ENCODE data around the gene MTA1.

DNA sequence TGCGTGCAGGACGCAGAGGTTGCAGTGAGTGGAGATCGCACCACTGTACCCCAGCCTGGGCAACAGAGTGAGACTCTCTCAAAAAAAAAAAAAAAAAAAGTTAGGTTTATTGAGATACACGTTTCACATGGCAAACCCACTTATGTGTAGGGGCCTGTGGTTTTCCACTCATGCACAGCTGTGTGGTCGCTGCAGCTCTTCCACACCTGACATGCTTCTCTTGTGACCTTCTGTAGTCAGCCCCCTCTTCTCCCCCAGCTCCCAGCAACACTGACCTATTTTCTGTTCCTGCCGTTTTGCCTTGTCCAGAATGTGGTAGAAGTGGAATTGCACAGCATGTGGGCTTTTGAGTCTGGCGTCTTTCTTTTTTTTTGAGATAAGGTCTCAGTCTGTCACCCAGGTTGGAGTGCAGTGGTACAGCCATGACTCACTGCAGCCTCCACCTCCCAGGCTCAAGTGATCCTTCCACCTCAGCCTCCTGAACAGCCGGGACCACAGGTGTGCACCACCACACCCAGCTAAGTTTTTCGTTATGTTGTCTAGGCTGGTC lies 8.4 kb downstream of the MTA1 start:
- no peak for TF ChIP-seq SIN3A (IDR thresholded peaks at IDR 0.05; ENCODE audit: borderline replicate concordance, insufficient read depth, low read length)
- no peak for TF ChIP-seq POLR2AphosphoS5 (IDR thresholded peaks at IDR 0.05; ENCODE audit: low read depth, low read length)
- no peak for TF ChIP-seq FOXP2 (optimal IDR thresholded peaks at IDR 0.05; ENCODE audit: borderline replicate concordance, extremely low read depth, extremely low read length, insufficient read depth)
- TF ChIP-seq, protein P1, sequence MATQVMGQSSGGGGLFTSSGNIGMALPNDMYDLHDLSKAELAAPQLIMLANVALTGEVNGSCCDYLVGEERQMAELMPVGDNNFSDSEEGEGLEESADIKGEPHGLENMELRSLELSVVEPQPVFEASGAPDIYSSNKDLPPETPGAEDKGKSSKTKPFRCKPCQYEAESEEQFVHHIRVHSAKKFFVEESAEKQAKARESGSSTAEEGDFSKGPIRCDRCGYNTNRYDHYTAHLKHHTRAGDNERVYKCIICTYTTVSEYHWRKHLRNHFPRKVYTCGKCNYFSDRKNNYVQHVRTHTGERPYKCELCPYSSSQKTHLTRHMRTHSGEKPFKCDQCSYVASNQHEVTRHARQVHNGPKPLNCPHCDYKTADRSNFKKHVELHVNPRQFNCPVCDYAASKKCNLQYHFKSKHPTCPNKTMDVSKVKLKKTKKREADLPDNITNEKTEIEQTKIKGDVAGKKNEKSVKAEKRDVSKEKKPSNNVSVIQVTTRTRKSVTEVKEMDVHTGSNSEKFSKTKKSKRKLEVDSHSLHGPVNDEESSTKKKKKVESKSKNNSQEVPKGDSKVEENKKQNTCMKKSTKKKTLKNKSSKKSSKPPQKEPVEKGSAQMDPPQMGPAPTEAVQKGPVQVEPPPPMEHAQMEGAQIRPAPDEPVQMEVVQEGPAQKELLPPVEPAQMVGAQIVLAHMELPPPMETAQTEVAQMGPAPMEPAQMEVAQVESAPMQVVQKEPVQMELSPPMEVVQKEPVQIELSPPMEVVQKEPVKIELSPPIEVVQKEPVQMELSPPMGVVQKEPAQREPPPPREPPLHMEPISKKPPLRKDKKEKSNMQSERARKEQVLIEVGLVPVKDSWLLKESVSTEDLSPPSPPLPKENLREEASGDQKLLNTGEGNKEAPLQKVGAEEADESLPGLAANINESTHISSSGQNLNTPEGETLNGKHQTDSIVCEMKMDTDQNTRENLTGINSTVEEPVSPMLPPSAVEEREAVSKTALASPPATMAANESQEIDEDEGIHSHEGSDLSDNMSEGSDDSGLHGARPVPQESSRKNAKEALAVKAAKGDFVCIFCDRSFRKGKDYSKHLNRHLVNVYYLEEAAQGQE (IDR thresholded peaks at IDR 0.05; ENCODE audit: insufficient read depth in 1 of 2, low read depth in 2 of 2, low read length in 2 of 2), result no peak

Measured in PFSK-1 (cell line).